ENCODE results near the gene DBR1. TPM values are rescaled to one million over a fixed set of nuclear protein-coding genes. Genes with fewer than 3 reads are reported as not detected.

DBR1 gene
- total and polyA plus RNA-seq, 2 of the 13 experiments (the other 11 are each of a cell fraction or from before 2014, with no cell fraction given): 6.4 to 16.7 TPM

DNA sequence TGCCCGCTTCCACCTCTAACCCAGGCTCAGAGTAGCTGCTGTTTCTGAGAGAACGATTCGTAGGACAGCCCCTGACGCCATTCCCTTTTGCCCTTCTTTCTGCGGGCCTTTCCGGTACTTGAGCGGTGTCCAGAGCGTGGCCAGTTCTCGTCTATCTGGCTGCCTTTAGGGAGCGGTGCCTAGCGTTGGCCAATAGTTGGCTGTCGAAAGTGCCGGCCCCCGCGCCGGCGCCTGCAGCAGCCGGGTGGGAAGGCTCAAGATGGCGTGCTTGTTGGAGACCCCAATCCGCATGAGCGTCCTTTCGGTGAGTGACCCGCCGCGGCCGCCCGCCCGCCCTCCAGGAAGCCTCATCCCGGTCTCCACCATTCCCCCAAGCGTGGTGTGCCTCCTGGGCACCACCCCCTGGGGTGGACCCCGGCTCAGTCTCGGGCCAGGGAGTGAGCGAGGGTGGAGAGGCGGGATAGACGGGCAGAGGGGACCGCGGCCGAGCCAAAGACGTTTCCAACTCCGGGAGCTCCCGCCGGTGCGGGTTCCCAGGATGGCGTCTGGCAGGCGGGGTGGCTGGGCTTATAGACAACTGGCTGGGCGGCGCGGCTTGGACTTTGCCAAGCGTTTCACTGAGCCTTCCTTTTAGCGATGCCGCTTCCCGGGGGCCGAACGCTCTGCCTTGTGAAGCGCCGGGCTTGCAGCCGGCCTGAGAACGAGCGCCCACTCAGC is 12.7 kb upstream of the DBR1 start, which contains the start of gene ARMC8 (continued):
- TF ChIP-seq, protein P1, sequence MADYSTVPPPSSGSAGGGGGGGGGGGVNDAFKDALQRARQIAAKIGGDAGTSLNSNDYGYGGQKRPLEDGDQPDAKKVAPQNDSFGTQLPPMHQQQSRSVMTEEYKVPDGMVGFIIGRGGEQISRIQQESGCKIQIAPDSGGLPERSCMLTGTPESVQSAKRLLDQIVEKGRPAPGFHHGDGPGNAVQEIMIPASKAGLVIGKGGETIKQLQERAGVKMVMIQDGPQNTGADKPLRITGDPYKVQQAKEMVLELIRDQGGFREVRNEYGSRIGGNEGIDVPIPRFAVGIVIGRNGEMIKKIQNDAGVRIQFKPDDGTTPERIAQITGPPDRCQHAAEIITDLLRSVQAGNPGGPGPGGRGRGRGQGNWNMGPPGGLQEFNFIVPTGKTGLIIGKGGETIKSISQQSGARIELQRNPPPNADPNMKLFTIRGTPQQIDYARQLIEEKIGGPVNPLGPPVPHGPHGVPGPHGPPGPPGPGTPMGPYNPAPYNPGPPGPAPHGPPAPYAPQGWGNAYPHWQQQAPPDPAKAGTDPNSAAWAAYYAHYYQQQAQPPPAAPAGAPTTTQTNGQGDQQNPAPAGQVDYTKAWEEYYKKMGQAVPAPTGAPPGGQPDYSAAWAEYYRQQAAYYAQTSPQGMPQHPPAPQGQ (CRISPR knock-in tag; IDR thresholded peaks at IDR 0.05; ENCODE audit: borderline replicate concordance): no peak
- no peak for TF ChIP-seq ZIK1 (CRISPR knock-in tag; IDR thresholded peaks at IDR 0.05; ENCODE audit: borderline replicate concordance, low read depth)
- TF ChIP-seq ZNF724P (CRISPR knock-in tag; IDR thresholded peaks at IDR 0.05; ENCODE audit: borderline replicate concordance): no peak
- TF ChIP-seq, protein P2, sequence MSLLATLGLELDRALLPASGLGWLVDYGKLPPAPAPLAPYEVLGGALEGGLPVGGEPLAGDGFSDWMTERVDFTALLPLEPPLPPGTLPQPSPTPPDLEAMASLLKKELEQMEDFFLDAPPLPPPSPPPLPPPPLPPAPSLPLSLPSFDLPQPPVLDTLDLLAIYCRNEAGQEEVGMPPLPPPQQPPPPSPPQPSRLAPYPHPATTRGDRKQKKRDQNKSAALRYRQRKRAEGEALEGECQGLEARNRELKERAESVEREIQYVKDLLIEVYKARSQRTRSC (CRISPR knock-in tag; IDR thresholded peaks at IDR 0.05; ENCODE audit: low read depth): 0 out of 2 replicates have a peak, but pooled peaks have one; percentile 58
- no peak; the same call in 1 of the 2 replicates for TF ChIP-seq KLF15 (CRISPR knock-in tag; IDR thresholded peaks at IDR 0.05; ENCODE audit: borderline replicate concordance)
- TF ChIP-seq ZNF75D (CRISPR knock-in tag; IDR thresholded peaks at IDR 0.05; ENCODE audit: borderline replicate concordance): no peak
- TF ChIP-seq JDP2 (CRISPR knock-in tag; IDR thresholded peaks at IDR 0.05; ENCODE audit: borderline replicate concordance): no peak
- TF ChIP-seq NKX3-1 (CRISPR knock-in tag; IDR thresholded peaks at IDR 0.05): no peak
- peak; percentile 32 for TF ChIP-seq ZNF883 (CRISPR knock-in tag; IDR thresholded peaks at IDR 0.05; ENCODE audit: not compliant biosample characterization)
- TF ChIP-seq AHR (CRISPR knock-in tag; IDR thresholded peaks at IDR 0.05): no peak; the same call in 1 of the 2 replicates
- no peak for TF ChIP-seq CBFB (CRISPR knock-in tag; IDR thresholded peaks at IDR 0.05)
- TF ChIP-seq FOXA3 (CRISPR knock-in tag; IDR thresholded peaks at IDR 0.05): no peak
- no peak for TF ChIP-seq MTA3 (CRISPR knock-in tag; IDR thresholded peaks at IDR 0.05)
- TF ChIP-seq, protein P3, sequence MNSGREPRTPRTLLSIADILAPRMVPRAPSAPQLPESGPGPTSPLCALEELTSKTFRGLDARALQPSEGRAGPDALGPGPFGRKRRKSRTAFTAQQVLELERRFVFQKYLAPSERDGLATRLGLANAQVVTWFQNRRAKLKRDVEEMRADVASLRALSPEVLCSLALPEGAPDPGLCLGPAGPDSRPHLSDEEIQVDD (CRISPR knock-in tag; IDR thresholded peaks at IDR 0.05; ENCODE audit: borderline replicate concordance): 0 out of 2 replicates have a peak, but pooled peaks have one; percentile 30
- TF ChIP-seq, protein P4, sequence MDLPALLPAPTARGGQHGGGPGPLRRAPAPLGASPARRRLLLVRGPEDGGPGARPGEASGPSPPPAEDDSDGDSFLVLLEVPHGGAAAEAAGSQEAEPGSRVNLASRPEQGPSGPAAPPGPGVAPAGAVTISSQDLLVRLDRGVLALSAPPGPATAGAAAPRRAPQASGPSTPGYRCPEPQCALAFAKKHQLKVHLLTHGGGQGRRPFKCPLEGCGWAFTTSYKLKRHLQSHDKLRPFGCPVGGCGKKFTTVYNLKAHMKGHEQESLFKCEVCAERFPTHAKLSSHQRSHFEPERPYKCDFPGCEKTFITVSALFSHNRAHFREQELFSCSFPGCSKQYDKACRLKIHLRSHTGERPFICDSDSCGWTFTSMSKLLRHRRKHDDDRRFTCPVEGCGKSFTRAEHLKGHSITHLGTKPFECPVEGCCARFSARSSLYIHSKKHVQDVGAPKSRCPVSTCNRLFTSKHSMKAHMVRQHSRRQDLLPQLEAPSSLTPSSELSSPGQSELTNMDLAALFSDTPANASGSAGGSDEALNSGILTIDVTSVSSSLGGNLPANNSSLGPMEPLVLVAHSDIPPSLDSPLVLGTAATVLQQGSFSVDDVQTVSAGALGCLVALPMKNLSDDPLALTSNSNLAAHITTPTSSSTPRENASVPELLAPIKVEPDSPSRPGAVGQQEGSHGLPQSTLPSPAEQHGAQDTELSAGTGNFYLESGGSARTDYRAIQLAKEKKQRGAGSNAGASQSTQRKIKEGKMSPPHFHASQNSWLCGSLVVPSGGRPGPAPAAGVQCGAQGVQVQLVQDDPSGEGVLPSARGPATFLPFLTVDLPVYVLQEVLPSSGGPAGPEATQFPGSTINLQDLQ (CRISPR knock-in tag; IDR thresholded peaks at IDR 0.05): no peak
- no peak for TF ChIP-seq PLRG1 (conservative IDR thresholded peaks at IDR 0.05)
- TF ChIP-seq, protein P5, sequence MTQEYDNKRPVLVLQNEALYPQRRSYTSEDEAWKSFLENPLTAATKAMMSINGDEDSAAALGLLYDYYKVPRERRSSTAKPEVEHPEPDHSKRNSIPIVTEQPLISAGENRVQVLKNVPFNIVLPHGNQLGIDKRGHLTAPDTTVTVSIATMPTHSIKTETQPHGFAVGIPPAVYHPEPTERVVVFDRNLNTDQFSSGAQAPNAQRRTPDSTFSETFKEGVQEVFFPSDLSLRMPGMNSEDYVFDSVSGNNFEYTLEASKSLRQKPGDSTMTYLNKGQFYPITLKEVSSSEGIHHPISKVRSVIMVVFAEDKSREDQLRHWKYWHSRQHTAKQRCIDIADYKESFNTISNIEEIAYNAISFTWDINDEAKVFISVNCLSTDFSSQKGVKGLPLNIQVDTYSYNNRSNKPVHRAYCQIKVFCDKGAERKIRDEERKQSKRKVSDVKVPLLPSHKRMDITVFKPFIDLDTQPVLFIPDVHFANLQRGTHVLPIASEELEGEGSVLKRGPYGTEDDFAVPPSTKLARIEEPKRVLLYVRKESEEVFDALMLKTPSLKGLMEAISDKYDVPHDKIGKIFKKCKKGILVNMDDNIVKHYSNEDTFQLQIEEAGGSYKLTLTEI (CRISPR knock-in tag; conservative IDR thresholded peaks at IDR 0.05): no peak
- TF ChIP-seq ZNF256 (CRISPR knock-in tag; conservative IDR thresholded peaks at IDR 0.05): 0 out of 2 replicates have a peak, but pooled peaks have one; percentile 55
- peak; percentile 91 for TF ChIP-seq TMF1 (CRISPR knock-in tag; IDR thresholded peaks at IDR 0.05; ENCODE audit: low read depth)
- TF ChIP-seq ZFP1 (CRISPR knock-in tag; IDR thresholded peaks at IDR 0.05): no peak
- peak; percentile 75 for TF ChIP-seq IRF2 (CRISPR knock-in tag; IDR thresholded peaks at IDR 0.05)
- peak; percentile 84 for TF ChIP-seq GABPB1 (CRISPR knock-in tag; IDR thresholded peaks at IDR 0.05)
- no peak for TF ChIP-seq ZNF354B (CRISPR knock-in tag; IDR thresholded peaks at IDR 0.05)
